IPS-NIHi11 (cell line): ENCODE measurements around the gene CDK5RAP3.
"Not testable (repeated sequence)": the region's sequence is repeated elsewhere in the genome, so short reads cannot be mapped to it uniquely, and the experiment has no call there.

ENCODE experiments used
- DNase-seq: peaks from one replicate; pipeline ENCODE4 v3.0.0; 2012; ENCODE audit warnings: mixed read lengths, low spot score

The CDK5RAP3 gene

DNA sequence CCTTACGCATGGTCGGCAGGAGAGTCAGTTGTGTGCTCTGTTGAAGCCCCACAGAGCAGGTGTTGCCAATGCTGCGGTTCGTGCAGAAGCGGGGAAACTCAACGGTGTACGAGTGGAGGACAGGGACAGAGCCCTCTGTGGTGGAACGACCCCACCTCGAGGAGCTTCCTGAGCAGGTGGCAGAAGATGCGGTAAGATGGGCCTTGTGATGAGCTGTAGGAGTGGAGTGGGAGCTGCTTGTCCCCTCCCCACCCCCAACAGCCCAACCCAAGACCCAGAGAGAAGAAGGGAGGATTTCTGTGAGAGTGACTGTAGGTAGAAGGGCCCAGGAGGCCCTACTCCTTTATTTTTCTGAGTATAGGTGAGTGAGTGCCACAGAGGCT, 4.9 kb downstream of the CDK5RAP3 start:
- DNase-seq, result no peak

DNA sequence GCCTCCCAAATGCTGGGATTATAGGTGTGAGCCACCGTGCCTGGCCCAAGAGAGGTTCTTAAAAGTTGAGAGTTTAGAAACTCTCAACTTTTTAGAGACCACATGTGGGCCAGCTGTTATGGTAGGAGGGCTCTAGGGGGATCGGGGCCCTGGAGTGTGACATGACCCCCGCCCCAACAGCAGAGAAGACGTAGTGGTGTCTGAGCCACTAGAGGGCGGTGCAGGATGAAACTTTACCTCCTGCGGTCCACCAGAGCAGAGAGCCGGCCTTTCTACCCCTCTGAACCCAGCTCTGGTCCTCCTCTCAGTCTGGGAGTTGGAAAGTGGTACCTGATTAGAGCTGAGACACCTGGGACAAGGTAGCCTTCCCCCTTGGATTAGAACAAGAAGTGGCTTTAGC, 7.4 kb downstream of the CDK5RAP3 start:
- DNase-seq, result peak; percentile 93

DNA sequence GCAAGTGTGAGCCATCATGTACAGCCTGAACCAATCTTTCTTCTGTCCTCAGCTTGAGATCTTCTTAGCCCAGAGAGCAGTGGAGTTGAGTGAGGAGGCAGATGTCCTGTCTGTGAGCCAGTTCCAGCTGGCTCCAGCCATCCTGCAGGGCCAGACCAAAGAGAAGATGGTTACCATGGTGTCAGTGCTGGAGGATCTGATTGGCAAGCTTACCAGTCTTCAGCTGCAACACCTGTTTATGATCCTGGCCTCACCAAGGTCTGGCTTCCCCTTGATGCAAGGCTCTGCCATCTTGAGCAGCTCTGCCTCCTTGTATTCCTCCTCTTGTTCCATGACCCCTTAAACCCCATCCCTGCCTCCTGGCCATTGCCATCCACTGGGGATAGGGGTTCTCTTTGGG, 9.6 kb downstream of the CDK5RAP3 start:
- DNase-seq, result no peak

DNA sequence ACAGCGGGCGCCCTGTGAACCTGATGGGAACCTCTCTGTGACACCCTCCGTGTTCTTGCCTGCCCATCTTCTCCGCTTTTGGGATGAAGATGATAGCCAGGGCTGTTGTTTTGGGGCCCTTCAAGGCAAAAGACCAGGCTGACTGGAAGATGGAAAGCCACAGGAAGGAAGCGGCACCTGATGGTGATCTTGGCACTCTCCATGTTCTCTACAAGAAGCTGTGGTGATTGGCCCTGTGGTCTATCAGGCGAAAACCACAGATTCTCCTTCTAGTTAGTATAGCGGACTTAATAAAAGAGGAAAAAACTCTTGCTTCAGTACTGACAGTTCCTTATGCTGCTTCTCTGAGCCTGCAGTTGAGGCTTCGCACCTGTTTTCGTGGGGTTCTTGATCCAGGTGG, 10.5 kb downstream of the CDK5RAP3 start:
- DNase-seq, result no peak

DNA sequence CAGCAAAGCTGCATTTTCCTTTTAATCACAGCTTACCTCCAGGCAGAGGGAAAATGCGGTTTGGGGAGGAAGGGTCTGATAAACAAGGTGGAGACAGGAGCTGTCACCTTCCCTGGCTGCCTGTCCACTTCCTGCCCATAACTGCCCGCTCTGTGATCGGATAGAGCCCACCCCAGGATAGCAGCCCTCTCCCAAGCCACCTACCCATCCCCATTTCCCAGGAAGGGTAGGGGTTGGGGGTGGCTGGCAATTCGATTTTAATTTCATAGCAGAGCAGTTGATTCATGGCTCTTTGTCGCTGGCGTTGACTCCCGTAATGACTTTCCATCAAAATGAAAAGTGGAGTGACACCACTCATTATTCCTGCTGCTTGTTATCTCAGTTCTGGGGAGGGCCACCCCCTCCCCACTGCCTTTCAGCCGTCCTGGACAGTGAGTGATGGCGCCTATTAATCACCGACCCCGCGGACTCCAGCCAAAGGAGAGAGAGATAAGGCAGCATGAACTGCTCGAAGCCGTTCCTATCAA, 11.2 kb downstream of the CDK5RAP3 start:
- DNase-seq, result no peak

DNA sequence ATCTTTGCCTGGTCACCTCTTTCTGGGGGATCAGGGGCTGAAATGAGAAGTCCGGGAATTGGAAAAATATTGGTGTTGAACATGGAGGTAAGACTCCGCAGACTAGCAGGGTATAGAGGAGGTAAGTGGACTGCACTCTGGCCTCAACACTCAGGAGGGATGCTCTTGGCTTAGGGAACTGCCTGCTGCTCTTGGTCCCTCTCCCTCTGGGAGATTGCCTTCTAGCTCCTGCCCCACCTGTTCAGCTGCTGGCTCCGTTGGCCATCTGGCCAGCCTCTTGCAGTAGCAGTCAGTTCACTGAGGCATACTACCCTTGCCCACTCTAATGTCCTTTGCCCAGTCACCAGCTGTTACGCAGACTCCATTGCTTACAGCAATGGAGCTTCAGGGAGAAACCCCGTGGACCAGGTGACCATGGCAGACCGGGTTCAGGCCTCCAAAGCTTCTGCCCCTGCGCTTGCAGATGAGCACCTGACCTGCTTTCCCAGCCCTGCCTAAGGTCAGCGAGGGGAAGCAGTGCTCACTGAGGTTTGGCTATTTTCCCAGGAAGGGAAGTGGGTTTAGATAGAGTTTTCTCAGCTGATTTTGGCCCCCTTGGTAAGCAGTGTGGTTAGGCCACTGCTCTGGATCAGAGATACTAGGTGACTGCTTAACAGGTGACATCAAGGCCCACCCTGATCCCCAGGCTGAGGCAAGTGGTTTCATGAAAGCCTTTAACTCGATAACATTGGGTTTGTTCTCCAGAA, 11.9 kb downstream of the CDK5RAP3 start:
- no peak for DNase-seq

DNA sequence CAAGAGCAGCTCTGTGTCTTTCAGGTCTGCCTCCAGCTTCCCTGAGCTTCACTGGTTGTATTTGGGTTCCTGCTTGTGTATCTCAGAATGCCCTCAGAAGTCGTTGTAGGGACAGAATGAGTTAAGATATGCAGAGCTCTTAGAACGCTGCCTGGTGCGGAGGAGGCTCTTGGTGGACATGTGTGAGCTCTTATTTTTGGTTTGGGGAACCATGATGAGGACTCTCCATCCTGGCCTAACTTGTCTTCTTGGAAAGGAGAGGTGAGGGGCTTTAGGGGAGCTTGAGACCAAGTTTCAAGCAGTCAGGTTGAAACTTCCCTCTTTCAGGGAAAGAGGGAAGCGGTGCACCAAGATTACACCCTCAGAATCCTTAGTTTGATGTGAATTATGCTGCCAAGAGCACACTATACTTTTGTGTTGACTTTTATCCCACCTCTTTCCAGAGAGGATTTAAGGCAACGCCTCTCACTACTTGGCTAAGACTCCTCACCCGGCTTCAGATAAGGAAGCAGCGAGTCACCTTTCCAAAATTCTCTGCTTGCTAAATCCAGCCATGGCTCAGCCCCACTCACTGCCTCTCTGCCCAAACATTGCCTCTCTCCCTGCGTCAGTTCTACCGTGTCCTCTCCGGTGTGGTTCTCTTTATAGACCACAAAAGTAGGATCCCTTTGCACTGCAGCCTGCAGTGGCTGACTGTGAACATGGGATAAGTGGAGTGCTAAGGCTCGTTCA, 12.7 kb downstream of the CDK5RAP3 start:
- no peak for DNase-seq

DNA sequence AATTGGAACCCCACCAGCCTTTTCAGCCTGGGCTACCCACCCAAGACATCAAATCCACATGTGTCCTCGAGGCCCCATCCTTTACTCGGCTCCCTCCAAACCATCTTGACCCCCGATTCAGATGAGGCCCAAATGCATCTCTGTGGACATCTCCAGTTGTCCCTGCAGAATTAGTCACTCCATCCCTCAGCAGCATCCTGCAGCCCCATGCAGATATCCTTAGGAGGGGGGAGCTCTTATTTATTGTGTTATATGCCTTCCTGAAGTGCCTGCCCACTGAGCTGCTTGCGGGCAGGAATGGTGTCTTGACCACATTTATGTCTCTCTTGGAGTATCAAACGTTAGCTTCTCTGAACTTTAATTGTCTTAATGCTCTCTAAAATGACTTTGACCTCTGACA, 15.6 kb downstream of the CDK5RAP3 start:
- no peak for DNase-seq

DNA sequence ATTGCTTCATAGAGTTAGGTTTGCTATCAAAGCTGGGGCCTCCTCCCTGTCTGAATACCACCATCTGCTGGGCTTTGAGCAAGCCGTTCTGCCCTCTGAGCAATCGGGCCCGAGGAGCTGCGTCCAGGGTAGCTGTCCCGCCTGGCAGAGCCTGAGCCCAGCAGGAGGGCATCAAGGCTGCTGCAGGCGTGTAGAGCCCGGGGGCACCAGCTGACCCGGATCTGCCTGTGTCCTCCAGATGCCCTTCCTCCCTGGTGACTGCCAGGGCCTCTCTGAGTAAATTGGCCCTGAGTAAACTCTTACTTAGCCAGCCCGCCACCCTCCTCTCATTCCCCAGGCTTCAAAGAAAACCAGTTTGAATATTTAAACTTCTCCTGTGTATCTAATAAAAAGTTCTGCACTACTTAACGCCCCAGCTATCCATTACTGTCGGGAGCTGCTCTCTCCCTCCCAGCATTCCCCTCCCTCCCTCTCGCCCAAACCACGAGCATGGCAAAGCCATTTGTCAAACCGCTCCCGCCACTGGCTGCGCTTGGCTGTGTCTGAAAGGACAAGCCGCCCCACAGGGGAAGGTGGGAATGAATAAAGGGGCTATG, 16.4 kb downstream of the CDK5RAP3 start:
- DNase-seq, result peak; percentile 37

DNA sequence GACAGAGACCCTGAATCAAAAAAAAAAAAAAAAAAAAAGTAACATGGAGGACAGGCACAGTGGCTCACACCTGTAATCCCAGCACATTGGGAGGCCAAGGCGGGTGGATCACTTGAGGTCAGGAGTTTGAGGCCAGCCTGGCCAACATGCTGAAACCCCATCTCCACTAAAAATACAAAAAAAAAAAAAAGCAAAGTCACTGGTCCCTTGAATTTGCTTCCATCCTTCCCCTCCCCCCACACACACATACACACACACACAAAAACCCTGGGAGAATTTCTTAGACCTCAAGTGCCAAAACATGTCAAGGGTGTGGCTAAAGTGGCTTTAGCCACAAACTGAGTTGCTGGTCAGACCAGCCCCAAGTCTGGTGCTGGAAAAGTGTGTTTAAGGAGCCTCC, 17.5 kb downstream of the CDK5RAP3 start:
- DNase-seq, result not testable (repeated sequence)

DNA sequence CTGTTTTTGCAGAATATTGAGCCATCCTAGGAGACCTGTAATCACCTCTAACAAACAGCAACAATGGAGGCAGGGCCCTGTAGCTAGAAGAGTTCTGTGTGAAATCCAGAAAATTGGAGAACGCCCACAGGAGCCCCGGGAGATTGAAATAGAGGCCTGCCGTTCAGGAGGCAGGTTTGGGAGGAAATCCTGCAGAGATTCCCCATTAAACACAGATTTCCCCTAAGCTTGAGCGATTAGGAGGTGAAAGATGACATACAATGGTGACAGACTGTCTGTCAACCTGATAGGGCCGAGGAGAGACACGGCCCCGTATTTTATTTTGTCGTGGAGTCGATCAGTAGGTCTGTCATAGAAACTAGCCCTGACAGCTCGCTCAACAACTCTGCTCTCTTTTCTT, 18.2 kb downstream of the CDK5RAP3 start:
- DNase-seq, result no peak

DNA sequence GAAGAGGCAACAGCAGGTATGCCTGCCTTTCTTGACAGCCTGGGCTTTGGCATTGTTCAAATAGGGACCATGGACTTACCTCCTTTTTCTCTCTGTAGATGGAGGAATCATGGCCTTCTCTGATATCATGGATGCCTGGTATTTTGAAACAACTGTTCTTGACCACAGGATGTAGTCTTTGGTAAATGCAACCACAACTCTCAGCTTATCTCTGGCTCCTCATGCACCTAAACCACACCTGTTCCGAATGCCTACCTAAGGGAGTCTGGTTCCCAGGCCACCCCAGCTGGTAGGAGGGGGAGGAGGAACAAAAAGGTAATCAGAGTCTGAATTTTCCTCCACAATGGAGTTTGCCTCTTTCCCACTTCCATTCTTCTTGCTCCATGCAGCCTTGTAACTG, 18.8 kb downstream of the CDK5RAP3 start:
- DNase-seq, result no peak

DNA sequence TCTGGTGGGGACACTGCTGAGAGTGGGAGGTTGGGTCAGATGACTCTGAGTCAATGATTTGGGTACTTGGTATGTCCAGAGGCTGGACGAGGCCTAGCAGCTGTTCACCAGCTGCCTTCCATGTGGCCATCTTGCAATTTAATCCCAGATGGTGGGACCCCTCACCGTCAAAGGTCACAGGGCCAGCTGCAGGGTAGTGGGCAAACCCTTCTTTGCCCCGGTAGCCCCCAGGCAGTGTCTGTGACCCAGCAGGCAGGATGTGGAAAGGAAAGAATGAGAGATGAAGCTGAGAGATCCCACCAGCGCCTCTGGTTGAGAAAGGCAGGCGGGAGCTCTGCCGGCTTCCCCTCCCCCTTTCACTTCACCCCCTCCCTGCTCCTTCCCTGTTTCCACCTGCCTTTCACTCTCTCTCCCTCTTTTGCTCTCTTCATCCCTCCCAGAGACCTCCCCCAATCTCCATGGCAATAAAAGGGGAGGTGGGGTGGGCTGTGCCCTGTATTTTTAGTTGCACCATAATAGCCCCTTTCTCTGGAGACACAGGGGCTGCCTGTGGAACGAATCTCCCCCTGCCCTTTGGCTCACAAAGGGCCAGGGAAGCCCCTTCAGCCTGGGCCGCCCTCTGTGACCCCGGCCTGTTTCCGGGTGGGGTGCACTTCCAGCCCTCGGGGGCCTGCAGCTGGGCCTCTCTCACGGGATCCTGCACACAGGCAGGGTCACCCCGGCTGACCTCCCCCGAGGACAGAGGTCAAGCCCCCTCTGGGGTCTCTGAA, 20.2 kb downstream of the CDK5RAP3 start:
- peak; percentile 69 for DNase-seq

DNA sequence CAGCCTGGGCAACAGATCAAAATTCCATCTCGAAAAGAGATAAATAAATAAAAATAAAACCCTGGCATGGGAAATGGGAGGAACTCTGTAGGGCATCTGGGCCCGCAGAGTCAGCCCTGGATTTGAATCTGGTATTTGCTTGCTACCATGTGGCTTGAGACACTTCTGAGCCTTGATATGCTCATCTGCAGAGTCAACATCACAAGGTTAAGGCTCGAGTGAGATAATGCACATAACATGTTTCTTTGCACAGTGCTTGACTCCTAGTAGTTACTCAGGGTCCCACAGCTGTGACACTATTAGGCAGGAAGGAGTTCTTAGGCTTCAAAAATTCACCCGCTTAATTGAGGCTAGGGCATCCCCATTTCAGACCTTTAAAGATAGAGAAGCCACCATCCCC, 21.3 kb downstream of the CDK5RAP3 start:
- no peak for DNase-seq

DNA sequence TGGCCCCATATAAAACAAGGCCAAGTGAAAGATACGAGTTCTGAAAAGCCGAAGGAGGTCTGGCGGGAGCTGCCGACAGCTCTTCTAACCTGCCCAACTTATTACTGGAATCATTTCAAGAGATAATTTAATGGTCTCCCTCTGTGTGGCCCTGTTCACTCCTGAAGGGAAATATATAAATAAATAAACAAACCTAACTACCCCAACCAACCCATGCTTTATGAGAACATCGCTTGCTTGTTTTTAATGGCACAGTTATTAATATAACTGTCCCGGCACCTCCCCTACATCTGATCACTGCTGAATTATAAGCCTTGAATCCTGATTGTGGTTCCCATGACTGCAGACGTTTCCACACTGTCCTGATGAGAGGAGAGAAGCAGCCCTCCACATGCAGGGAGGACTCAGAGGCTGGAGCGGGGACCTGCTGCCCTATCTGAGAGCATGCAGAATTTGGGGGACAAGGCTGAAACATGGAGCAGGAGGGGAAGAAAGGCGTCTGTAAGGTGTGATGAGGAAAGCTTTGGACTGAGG, 22.2 kb downstream of the CDK5RAP3 start:
- no peak for DNase-seq

DNA sequence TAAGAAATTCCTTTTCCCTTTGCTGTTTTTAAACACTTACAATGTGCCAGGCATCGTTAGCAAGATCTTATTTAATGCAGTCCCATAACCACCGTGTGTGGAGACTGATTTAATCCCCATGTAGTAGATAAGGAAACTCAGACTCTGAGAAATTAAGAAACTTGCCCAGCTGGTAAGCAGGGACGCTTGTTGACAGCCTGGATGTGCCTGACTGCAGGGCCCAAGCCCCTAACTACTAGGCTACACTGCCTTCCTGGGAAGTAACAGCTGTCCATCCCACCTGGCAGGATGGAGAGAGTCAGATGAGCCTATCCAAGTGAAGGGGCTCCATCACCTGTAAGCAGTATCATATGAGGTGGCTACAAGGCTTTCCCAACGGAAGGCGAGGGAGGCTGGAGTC, 23.1 kb downstream of the CDK5RAP3 start:
- no peak for DNase-seq

DNA sequence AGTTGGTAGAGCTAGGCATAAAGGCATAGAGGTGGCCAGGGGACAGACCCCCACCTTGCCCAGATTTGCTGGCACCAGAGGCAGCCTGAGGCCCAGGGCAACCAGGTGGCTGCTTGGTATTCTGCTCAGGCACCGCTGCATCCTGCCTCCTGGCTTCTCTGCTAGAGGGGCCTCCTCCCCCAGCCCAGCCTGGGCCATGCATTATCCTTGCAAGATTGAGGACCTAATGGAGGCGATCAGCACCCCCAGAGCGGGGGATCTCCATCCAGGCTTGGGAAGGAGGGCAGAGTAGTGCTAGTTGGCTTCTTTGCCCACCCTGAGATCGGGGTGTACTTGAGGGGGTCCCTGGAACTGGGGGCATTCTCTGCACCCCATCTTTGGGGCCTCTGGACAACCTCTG, 23.8 kb downstream of the CDK5RAP3 start:
- DNase-seq, result no peak

DNA sequence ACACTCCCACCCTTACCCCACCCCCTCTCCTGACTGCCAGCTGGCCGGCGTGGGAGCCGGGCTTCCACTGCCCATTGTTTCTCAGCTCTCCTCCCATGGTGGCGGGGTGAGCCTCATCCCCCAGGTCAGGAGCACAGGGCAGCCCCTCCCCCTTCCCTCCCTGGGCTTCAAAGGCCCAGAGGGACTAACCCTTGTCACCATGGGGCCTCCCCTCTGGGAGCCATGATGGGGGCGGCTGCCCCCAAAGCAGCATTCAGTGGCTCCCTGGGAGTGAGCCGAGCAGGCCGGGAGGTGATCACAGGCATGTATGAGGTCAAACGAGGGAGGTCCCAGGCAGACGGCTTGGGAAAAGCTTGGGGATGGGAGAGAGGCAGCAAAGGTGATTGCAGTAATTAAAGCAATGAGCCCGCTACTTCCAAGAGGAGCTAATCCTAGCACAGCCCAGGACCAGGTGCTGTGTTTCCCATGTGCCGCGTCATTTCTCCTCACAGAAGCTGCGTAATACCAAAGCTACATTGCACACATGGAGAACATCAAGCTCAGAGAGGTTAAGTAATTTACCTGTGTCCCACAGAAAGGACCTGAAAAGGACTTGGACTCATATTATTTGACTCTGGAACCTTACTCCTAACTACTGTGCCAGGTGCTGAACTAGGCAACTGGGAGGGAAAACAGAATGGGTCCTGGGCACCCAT, 24.5 kb downstream of the CDK5RAP3 start:
- DNase-seq, result no peak

DNA sequence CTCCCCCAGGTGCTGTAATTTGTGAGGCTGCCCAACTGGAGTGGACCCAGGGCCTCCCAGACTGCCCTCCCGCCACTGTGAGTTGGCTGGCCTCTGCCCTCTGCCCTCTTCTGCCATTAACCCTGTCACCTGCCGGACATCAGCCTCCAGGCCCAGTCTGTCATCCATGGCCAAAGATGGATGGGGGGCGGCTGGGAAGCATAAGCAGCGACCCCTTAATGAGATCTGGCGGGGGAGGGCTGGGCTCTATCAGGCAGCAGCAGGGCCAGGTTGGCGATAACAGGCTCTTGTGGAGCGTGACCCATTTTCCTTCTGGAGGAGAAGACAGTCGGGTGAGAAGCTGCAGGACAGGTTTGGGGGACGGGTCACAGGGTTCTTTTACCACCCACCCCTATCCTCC, 25.3 kb downstream of the CDK5RAP3 start:
- no peak for DNase-seq

DNA sequence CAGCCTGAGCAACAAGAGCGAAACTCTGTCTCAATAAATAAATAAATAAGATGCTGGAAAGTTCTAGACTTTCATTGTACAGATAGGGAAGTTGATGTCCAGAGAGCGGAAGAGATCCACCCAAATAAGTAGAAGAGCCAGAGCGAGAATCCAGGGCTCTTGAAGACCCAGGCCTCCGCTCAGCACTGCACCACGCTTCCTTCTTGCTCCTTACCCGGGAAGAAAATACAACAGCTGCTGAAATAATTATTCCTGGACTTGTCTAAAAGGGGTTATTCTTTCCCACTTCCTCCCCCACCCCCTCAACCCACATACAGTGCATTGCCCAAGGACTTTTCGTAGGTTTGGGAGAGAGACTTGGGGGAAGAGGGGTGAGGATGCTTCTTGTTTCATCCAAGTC, 26.7 kb downstream of the CDK5RAP3 start:
- no peak for DNase-seq

DNA sequence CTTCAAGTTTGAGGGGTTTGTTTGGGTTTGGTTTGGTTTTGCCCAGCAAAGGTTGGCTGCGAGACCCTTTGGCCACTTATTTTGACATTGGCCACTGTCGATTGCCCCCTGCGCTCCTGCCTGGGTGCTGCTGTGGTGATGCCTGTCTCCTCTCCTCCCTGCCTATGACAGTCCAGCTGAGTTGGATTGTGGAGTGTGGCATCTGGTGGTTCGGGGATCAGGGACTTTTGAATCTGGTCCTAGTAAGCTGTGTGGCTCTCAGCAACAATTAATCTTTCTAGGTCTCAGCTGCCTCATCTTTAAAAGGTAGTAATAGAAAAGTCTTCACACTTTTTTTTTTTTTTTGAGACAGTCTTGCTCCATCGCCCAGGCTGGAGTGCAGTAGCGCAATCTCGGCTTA, 27.1 kb downstream of the CDK5RAP3 start:
- DNase-seq, result no peak

DNA sequence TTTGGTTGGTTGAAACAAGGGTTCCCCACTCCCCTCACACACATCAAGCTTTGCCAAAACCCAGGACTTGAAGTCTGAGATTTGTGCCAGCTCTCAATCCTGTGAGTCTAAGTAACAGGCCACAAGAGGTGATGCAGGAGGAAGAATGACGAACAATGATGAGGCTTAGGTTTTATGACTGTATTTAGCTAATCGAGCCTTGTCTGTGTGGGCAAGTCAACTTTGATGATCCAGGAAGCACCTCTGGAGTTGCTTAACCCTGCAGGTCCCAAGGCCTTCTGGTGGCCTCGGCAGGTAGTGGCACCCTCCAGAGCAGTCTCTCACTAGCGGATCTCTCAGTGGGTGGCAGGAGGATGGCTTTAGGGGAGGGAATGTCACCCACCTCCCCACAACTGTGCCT, 28.7 kb downstream of the CDK5RAP3 start:
- DNase-seq, result no peak
